GM21515 (cell line): ENCODE results near the gene NXF2.
"Not testable (repeated sequence)": the region's sequence is repeated elsewhere in the genome, so short reads cannot be mapped to it uniquely, and the experiment has no call there.

Source experiments
- ATAC-seq: cut with Tn5 transposase; IDR thresholded peaks from one replicate; pipeline ENCODE4 v1.9.1; 2021; ENCODE audit not compliant: unreplicated experiment

Gene NXF2

GRCh38 chrX:102246893-102247292 is at the start of gene NXF2:
Gene NXF2, plus strand, starts transcription at chrX:102247167. Its CDS starts 59,912 bp downstream, at chrX:102307079.
- ATAC-seq, result not testable (repeated sequence)

GRCh38 chrX:102207940-102208339 is 39.0 kb upstream of the NXF2 start:
- not testable (repeated sequence) for ATAC-seq

GRCh38 chrX:102214986-102215385 is 32.0 kb upstream of the NXF2 start, which contains the start of gene TCP11X1:
Gene TCP11X1, plus strand, starts transcription at chrX:102215301.
- ATAC-seq, result not testable (repeated sequence)

GRCh38 chrX:102216497-102216896 is 30.5 kb upstream of the NXF2 start:
- not testable (repeated sequence) for ATAC-seq

GRCh38 chrX:102235678-102236077 is 11.3 kb upstream of the NXF2 start:
- ATAC-seq, result not testable (repeated sequence)

GRCh38 chrX:102240265-102240664 is 6.7 kb upstream of the NXF2 start:
- not testable (repeated sequence) for ATAC-seq

- not testable (repeated sequence) for ATAC-seq
Observed at GRCh38 chrX:102272231-102272630, 25.3 kb downstream of the NXF2 start.

GRCh38 chrX:102338162-102338561 is 91.2 kb downstream of the NXF2 start:
- no peak for ATAC-seq

GRCh38 chrX:102339312-102340298 is 92.6 kb downstream of the NXF2 start:
- ATAC-seq, result no peak

- no peak for ATAC-seq
Observed at GRCh38 chrX:102341867-102342266, 94.9 kb downstream of the NXF2 start.

GRCh38 chrX:102345916-102346315 is 98.9 kb downstream of the NXF2 start:
- ATAC-seq, result no peak
